B cell (primary cell): Measurements from ENCODE around the gene HEPACAM. TPM values are rescaled to one million over a fixed set of nuclear protein-coding genes. Genes with fewer than 3 reads are reported as not detected.

Experiments
- ATAC-seq: fragments of 200-7000 bp; cut with Tn5 transposase; one replicate; pipeline ENCODE4 v1.10.0; 2021; ENCODE audit warnings: low read depth, mild to moderate bottlenecking, moderate number of reproducible peaks, moderate library complexity
- CTCF ChIA-PET: fragments of 350-600 bp; sonication (Branson Sonifier 250); formaldehyde crosslinking; loops from one replicate; lab custom pipeline; 2021; ENCODE audit warnings: antibody characterized with exemption, inconsistent platforms; lab: Charles Lee
- POLR2A ChIA-PET: fragments of 350-600 bp; sonication (Branson Sonifier 250); formaldehyde crosslinking; loops from one replicate; lab custom pipeline; 2021; ENCODE audit warnings: antibody characterized with exemption; lab: Charles Lee
- DNase-seq: peaks from one replicate; pipeline ENCODE4 v3.0.0; 2013
- H2AFZ ChIP-seq: 2 replicates; pipeline ENCODE4 v1.6.1; 2012; ENCODE audit warnings: mild to moderate bottlenecking, low read depth, low read length; ENCODE audit not compliant: insufficient read depth, poor library complexity, severe bottlenecking
- H3K27ac ChIP-seq, 2 donors: 1 replicate in 1 of 2; 2 replicates in 1 of 2; pipeline ENCODE4 v1.5.1; 2012 to 2013; ENCODE audit warnings: low read length in 2 of 2, mild to moderate bottlenecking in 2 of 2, moderate library complexity in 1 of 2
- H3K27me3 ChIP-seq, 4 experiments: fragments of 200-600 bp in 1 of 4; sonication (generic) in 1 of 4; replicated peaks in 1 of 4; 1 replicate in 2 of 4; 2 replicates in 2 of 4; pipeline versions ENCODE4 v1.6.1 to v1.7.0; 2013 to 2016; ENCODE audit warnings: low read length in 3 of 4, mild to moderate bottlenecking in 2 of 4, mixed read lengths in 1 of 4, moderate library complexity in 1 of 4; ENCODE audit not compliant: insufficient read depth in 4 of 4, control insufficient read depth in 3 of 4; ENCODE audit errors: control extremely low read depth in 1 of 4
- H3K36me3 ChIP-seq, 2 experiments: replicated peaks in 1 of 2; 1 replicate in 1 of 2; 2 replicates in 1 of 2; pipeline versions ENCODE4 v1.6.1 to v1.7.1; 2013; ENCODE audit warnings: low read length in 1 of 2; ENCODE audit not compliant: insufficient read depth in 2 of 2, control insufficient read depth in 1 of 2; ENCODE audit errors: control extremely low read depth in 1 of 2, extremely low read depth in 1 of 2
- H3K4me1 ChIP-seq, 2 donors: fragments of 200-600 bp in 1 of 2; sonication (generic) in 1 of 2; 1 replicate in 1 of 2; 2 replicates in 1 of 2; pipeline versions ENCODE4 v1.5.1 to v1.6.1; 2013 to 2017; ENCODE audit warnings: low read length in 2 of 2; ENCODE audit not compliant: control insufficient read depth in 2 of 2, insufficient read depth in 2 of 2
- H3K4me2 ChIP-seq: replicated peaks from 2 replicates; pipeline ENCODE3; 2012; ENCODE audit warnings: mild to moderate bottlenecking, low read depth, low read length; ENCODE audit not compliant: poor library complexity, severe bottlenecking
- H3K4me3 ChIP-seq, 5 experiments: fragments of 200-600 bp in 1 of 5; sonication (generic) in 1 of 5; 1 replicate in 3 of 5; 2 replicates in 2 of 5; pipeline versions ENCODE4 v1.5.1 to v1.7.0; 2011 to 2016; ENCODE audit warnings: low read length in 4 of 5, mild to moderate bottlenecking in 4 of 5, low read depth in 2 of 5, control low read depth in 1 of 5, moderate library complexity in 1 of 5; ENCODE audit not compliant: insufficient read depth in 1 of 5; ENCODE audit errors: control extremely low read depth in 1 of 5, extremely low read depth in 1 of 5
- H3K79me2 ChIP-seq: fragments of 200-600 bp; sonication (generic); one replicate; pipeline ENCODE4 v1.6.0; 2016; ENCODE audit warnings: low read length; ENCODE audit not compliant: control insufficient read depth, insufficient read depth
- H3K9ac ChIP-seq: fragments of 200-600 bp; sonication (generic); 2 replicates; pipeline ENCODE4 v1.6.1; 2017; ENCODE audit warnings: mild to moderate bottlenecking, low read length, moderate library complexity
- H3K9me3 ChIP-seq, 3 donors: one replicate each; pipeline versions ENCODE4 v1.6.1 to v1.7.1; 2013; ENCODE audit warnings: low read length in 2 of 3; ENCODE audit not compliant: control insufficient read depth in 2 of 3, insufficient read depth in 1 of 3; ENCODE audit errors: control extremely low read depth in 1 of 3
- H4K20me1 ChIP-seq: 2 replicates; pipeline ENCODE4 v1.6.0; 2012; ENCODE audit warnings: mild to moderate bottlenecking, low read length; ENCODE audit not compliant: insufficient read depth, control insufficient read depth, poor library complexity, severe bottlenecking
- H3K27ac Mint-ChIP-seq: one replicate; pipeline ENCODE4 v1.8.0; 2021; ENCODE audit warnings: mixed read lengths
- H3K27me3 Mint-ChIP-seq: one replicate; pipeline ENCODE4 v1.8.0; 2021; ENCODE audit warnings: mixed read lengths
- H3K4me1 Mint-ChIP-seq: one replicate; pipeline ENCODE4 v1.8.0; 2021; ENCODE audit warnings: mixed read lengths
- H3K4me3 Mint-ChIP-seq: one replicate; pipeline ENCODE4 v1.8.0; 2021; ENCODE audit warnings: mixed read lengths
- H3K9me3 Mint-ChIP-seq: one replicate; pipeline ENCODE4 v1.8.0; 2022; ENCODE audit warnings: mixed read lengths; ENCODE audit not compliant: insufficient read depth
- EZH2 ChIP-seq: IDR thresholded peaks from 2 replicates; pipeline ENCODE4 v1.6.1; 2012; ENCODE audit warnings: borderline replicate concordance, low read depth, mild to moderate bottlenecking, moderate library complexity, low read length; ENCODE audit not compliant: insufficient read depth, poor library complexity, severe bottlenecking
- WGBS: methylation state at CpG from one replicate; pipeline ENCODE4 v1.1.5; 2013; ENCODE audit warnings: missing lambda C conversion rate; ENCODE audit not compliant: insufficient coverage; 5-methylcytosine and 5-hydroxymethylcytosine counted together
- intact Hi-C: fragments of 100-400 bp; cut with micrococcal nuclease; formaldehyde crosslinking; loops from one replicate; pipeline ENCODE4 v1.10.0; 2022
- polyA plus RNA-seq: library from polyadenylated mRNA; depleted of rRNA; stranded (reverse); fragments of >200 nt; gene quantifications from 2 replicates; pipeline ENCODE4 v1.2.3, GENCODE V29; 2012
- total RNA-seq, 2 donors: library from RNA; stranded (reverse); fragments of 120-200 nt in 1 of 2; gene quantifications; 1 replicate in 1 of 2; 2 replicates in 1 of 2; pipeline versions ENCODE4 v1.2.3 to v1.2.4, GENCODE V29; 2013 to 2022
- TF ChIP-seq, protein P1 (sequence below): fragments of 200-600 bp; IDR thresholded peaks from one replicate; pipeline ENCODE4 v1.8.0; 2022; ENCODE audit warnings: antibody characterized with exemption, mild to moderate bottlenecking

HEPACAM gene
- total and polyA plus RNA-seq, 2 donors (not counting 1 experiment from before 2014, with no cell fraction given): not detected

DNA sequence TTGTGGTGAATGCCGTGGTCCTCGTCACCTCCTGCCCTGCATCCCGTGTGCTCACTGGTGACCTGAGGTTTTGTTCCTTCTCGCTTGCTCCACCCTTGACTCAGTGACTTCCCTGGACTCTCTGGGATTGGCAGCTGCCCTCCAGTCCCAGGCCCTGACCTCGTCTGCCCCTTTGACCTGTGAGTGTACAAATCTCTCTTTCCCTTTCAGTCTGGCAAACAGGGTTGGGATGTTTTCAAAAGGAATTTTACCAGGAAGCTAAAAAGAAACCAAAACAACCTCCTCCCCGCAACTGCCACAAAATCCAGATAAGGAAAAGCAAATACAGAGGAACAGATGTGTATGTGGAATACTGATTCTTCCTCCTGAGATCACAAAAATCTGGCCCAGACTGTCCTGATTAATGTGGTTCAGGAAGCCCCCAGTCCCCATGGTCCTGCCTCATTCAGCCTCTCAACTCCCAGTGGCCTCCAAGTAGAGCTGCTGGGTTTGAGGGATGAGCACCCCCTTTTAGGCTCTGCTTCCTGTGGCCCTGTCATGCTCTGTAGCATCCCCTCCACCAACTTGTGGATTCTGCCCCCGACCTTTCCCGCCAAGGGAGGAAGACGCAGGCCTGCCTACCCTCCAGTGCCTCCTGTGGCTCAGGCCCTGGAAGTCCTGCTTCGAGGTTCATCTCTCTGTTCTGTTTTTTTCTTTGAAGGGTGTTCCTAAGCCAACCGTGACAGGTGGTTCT, 53.3 kb downstream of the HEPACAM start:
- H3K4me1 Mint-ChIP-seq: peaks cover 5% of the 10 kb centered on the region
- TF ChIP-seq, protein P1, sequence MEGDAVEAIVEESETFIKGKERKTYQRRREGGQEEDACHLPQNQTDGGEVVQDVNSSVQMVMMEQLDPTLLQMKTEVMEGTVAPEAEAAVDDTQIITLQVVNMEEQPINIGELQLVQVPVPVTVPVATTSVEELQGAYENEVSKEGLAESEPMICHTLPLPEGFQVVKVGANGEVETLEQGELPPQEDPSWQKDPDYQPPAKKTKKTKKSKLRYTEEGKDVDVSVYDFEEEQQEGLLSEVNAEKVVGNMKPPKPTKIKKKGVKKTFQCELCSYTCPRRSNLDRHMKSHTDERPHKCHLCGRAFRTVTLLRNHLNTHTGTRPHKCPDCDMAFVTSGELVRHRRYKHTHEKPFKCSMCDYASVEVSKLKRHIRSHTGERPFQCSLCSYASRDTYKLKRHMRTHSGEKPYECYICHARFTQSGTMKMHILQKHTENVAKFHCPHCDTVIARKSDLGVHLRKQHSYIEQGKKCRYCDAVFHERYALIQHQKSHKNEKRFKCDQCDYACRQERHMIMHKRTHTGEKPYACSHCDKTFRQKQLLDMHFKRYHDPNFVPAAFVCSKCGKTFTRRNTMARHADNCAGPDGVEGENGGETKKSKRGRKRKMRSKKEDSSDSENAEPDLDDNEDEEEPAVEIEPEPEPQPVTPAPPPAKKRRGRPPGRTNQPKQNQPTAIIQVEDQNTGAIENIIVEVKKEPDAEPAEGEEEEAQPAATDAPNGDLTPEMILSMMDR: no peak
- TF ChIP-seq EZH2: no peak
- peaks cover under 1 to 1% of the 10 kb centered on the region in 2 donors for H3K4me1 ChIP-seq
- no peak overlapping the region for H3K4me3 ChIP-seq
- no peaks in the 10 kb centered on the region for H3K79me2 ChIP-seq
- intact Hi-C loops: no loop called here
- H3K9me3 ChIP-seq: peaks cover 0 to 11% (median 0%) of the 10 kb centered on the region in 3 donors
- H3K27me3 ChIP-seq: peaks cover 0 to 19% (median 6%) of the 10 kb centered on the region in 4 experiments
- DNase-seq: no peak
- H3K4me3 Mint-ChIP-seq: no peak overlapping the region
- H3K36me3 ChIP-seq: no peaks in the 10 kb centered on the region
- no peak overlapping the region for H3K4me2 ChIP-seq
- WGBS: 36% methylated on average over 9 of the region's 11 CpGs
- no peak overlapping the region for H3K27ac ChIP-seq
- no peaks in the 10 kb centered on the region for H3K9me3 Mint-ChIP-seq
- ChIA-PET POLR2A (no interaction called here), CTCF (interaction anchor here (0.7 to 2.0 kb wide), 2 partner anchors 11 to 19 kb away, joined by 4 to 6 read pairs; no protein-coding TSS in a partner anchor)
- no peaks in the 10 kb centered on the region for H4K20me1 ChIP-seq
- H2AFZ ChIP-seq: no peak overlapping the region
- peaks cover 30% of the 10 kb centered on the region for H3K27me3 Mint-ChIP-seq
- H3K27ac Mint-ChIP-seq: no peak overlapping the region
- ATAC-seq: no peak
- H3K9ac ChIP-seq: no peak overlapping the region

DNA sequence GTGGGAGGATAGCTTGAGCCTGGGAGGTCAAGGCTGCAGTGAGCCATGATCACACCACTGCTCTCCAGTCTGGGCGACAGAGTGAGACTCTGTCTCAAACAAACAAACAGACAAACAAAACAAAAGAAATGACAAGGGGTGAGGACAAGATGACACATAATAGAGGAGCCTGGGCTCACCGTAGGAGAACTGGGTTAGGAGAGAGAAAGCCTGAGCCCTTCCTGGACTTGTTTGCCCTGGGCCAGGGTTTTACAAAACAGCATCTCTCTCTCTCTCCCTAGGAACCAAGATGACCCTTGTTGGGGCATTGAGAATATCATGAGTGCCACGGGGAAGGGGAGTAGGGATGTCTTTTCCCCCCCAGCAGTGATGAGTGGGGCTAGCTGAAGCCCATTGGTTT, 54.9 kb downstream of the HEPACAM start:
- Mint-ChIP-seq H3K4me1 (peaks cover 18% of the 10 kb centered on the region), H3K4me3 (no peak overlapping the region), H3K27me3 (peaks cover 39% of the 10 kb centered on the region), H3K27ac (no peak overlapping the region), H3K9me3 (no peaks in the 10 kb centered on the region)
- intact Hi-C loops: no loop called here
- no peak overlapping the region for H3K4me2 ChIP-seq
- POLR2A ChIA-PET: no interaction called here
- H4K20me1 ChIP-seq: no peaks in the 10 kb centered on the region
- H3K9me3 ChIP-seq: peaks cover 0 to 19% (median 0%) of the 10 kb centered on the region in 3 donors
- H3K79me2 ChIP-seq: no peaks in the 10 kb centered on the region
- H3K36me3 ChIP-seq: no peaks in the 10 kb centered on the region
- ATAC-seq (no peak), DNase-seq (no peak)
- H3K27ac ChIP-seq: no peak overlapping the region
- H3K9ac ChIP-seq: no peak overlapping the region
- no CpG with 5 or more reads among the region's 3 CpGs for WGBS
- CTCF ChIA-PET: interaction anchor here (0.7 to 2.0 kb wide), 5 partner anchors 10 to 479 kb away, joined by 3 to 6 read pairs (median 4); no protein-coding TSS in a partner anchor
- H2AFZ ChIP-seq: no peak overlapping the region
- H3K4me3 ChIP-seq: no peak overlapping the region
- peaks cover 13 to 14% of the 10 kb centered on the region in 2 donors for H3K4me1 ChIP-seq
- peaks cover 0 to 33% (median 9%) of the 10 kb centered on the region in 4 experiments for H3K27me3 ChIP-seq
- TF ChIP-seq EZH2: no peak
- TF ChIP-seq, protein P1: no peak
